NK-92 (cell line): ENCODE results near the gene TLR9.

Experiments
- DNase-seq: peaks from one replicate; lab custom pipeline; 2025; ENCODE audit not compliant: unreplicated experiment; lab: John Stamatoyannopoulos, UW

TLR9 gene

DNA sequence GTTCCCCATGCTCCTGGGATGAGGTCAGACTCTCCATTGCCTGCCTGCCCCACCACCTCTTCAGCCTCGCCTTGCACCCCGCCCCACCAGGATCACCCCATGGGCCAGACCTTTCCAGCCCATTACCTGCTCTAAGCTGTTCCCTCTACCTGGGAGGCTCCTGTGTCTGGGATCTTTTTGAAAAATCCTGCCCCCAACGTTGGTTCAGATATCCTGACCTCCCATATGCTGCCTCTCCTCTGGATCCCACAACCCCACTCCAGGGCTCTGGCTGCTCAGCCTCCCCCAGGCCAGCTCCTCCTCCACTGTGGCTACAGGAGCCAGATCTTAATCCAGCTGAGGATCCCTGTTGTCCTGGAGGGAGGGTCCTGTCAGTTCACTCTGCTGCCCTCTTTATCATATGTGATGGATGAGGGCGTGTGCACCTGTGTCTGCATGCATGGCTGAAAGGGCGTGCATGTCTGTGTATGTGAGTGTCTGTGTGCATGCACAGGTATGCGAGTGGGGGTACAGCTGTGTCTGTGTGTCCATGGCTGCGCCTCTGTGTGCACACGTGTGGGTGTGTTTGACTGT is 49.2 kb downstream of the TLR9 start:
- DNase-seq, result no peak

DNA sequence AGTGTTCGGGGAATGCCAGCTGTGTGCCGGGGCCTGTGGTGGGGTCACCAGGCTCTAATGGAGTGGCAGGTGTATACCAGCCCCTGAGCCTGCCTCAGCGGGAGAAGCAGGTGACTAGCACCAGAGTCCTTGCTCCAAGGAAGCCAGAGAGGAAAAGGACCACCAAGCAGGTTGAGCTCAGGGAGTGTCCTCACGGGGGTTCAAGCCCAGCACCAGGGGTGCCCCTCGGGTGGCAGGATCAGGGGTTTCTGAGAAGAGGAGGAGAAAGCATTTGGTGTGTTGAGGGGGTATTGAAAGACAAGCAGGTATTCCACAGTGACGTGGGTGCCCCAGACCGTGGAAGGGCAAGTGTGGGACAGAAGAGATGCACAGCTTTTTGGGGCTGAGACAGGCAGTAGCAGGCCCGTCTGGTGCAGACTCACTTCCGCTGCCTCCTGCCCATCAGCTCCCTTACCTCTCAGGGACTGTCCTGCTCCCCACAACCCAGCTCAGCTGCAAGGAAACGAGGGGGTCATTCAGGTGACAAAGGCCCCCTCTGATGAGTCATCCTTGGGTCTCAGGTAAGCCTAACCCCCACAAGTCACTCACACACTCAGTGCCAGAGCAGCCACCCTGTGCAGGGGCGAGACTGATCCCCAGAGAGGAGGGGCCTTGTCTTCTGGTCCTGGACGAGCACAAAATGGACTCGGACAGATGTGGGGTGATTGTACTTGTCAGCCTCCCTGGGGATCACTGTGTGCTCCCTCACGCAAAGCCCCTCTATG is 49.8 kb downstream of the TLR9 start:
- DNase-seq, result no peak

DNA sequence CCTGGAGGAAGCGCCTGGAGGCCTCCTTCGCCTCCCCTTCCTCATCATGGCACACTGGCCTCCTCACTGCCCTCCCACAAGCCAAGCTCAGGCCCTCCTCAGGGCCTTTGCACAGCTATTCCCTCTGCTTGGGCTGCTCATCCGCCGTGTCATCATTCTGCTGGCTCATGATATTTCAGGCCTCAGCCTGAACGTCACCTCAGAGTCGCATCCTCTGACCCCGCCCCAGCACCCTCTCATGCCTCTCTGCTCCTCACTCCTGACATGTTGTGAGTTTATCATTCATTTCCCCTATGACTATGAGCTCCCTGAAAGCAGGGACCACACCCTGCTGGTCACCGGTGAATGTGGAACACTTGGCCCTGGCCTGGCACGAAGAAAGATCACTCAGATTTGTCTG is 50.5 kb downstream of the TLR9 start:
- DNase-seq, result no peak

- DNase-seq, result no peak
Measured at GRCh38 chr3:52173101-52173500, 52.3 kb downstream of the TLR9 start.

DNA sequence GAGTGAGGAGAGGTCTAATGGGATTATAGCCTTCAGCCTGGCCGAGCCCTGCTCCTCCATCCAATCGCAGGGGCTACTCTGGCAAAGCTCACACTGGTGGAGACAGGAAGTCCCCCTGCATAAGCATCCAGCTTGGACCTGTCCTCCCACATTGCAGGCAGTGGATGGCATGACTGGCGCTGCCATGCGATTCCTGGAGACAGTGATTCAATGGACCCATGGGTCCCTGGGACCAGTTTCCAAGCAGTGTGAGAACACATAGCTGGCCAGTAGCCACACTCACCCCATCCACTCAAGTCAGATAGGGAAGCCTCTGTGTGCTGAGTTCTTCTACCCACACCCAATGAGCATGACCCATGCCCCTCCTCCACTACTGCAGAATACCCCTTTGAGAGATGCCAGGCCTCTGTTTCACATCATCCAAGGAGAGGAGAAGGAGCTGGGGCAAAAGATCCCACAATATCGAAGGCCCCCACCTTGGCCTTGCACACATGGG is 53.1 kb downstream of the TLR9 start:
- no peak for DNase-seq

GRCh38 chr3:52171514-52172261 is 53.8 kb downstream of the TLR9 start:
- DNase-seq, result no peak
